Activated CD4-positive, CD25-positive, alpha-beta regulatory T cell treated with anti-CD3 and anti-CD28 coated beads, Interleukin-2, amount 50 U/mL, for 72 hours (primary cell): Measurements from ENCODE around the gene LRBA.

Experiments
- DNase-seq: peaks from one replicate; pipeline ENCODE4 v3.0.0; 2021

LRBA gene

DNA sequence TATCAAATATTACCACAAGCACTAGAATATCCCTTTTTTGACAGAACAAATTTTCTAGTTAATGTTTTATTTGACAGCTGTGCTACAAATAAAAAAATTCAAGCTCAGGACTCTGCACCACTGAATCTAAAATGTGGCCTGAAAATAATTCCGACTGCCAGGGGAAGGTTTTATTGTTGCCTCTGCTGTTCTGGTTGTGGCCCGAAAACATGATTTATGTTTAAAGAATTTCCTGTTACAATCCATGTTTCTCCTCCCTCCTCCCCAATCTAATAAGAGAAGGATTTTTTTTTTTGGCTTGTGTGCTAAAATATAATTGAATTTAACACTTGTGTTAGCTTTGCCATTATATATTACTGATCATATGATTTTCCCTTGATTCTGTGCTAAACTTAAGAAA, 709.1 kb downstream of the LRBA start:
- no peak for DNase-seq

DNA sequence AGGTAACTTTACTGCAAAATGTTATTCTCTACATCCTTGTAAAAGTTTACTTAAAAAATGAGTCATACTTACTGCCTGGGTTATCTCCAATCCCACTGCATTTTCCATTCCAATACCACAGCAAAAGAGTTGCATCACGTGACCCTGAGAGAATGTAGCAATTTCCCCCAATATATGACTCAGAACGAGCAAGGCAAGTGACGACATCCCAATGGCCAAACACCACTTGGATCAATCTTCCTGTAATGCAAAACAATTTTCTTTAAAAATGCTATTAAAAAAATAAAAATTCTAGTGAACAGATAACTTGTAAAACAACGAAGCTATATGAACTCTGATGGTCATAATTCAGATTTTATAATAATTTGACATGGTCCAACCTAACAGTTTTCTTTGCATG, 712.5 kb downstream of the LRBA start:
- no peak for DNase-seq

DNA sequence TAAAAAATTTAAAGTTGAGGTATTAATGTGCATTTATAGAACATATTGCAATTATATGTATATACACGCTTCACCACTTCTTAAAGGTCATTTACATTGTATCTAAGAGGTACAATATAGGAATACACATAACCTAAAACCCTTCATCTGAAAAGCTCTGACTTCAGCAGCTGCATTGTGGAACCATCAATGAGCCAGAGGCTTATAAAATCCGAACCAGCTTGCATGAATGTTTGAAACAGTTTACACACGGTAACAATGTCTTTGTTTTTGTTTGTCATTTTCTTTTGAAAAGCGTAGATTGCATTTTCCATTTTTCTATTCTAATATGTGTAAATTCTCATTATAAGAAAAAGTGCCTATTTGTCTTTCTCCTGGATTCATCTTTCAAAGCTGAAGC, 715.3 kb downstream of the LRBA start:
- DNase-seq = no peak

DNA sequence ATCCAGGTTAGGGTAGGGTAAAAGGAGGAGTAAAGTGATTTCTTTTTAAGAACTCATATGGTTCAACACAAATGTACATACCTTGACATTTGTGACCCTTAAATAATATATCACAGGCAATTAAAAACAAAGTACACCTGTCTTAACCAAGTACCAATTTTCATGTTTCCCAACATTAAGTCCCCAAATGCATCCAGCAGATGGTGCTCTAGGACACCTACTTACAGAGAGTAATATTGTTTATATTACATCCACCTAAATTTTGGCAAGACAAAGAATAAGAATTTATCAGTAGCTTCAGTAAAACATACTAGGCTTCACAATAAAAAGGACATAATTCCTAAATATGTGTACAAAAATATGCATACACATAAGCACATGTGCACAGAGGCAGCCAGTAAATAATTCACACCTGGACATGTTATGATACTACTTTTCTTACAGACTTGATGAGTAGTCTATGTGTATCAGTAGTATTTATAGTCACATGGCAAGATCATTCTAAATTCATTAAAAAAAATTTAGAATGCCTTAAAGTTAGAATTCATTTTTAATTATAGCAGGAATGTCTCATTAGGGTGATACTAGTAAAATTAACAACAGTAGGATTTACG, 717.1 kb downstream of the LRBA start:
- no peak for DNase-seq

DNA sequence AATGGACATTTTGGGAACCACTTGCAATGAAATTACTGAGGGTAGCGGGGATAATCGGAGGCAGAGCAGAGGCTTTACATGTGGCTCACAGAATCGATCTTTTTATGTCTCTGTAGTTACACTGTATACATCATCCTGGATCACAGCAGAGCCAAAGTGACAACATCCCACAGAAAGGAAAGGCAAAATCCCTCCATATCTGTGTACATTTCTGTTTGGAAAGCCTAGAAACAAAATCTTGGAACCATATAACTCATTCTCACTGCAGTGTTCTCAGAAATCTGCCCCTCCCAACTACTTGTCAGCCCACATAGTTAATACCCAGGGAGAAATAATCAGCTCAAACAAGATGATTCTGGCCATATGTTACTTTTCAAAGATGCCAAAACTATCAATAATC, 725.2 kb downstream of the LRBA start:
- no peak for DNase-seq

DNA sequence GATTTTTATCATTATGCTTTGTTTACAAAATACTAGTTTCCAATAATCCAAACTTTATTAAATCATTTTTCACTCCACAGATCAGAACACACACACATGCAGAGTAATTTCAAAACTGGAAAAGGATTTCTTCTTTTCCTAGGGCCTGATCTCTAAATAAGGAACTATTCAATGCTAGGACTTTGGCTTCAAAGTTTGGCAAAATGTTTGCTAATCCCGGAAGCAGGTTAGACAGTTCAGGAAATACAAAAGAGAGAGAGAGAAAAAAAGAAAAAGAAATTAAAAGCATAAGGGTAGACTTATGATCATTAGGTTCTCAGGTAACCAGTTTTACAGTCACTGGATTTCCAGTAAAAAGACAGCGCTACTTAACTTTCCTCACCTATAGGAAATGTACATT, 725.9 kb downstream of the LRBA start:
- DNase-seq = no peak

DNA sequence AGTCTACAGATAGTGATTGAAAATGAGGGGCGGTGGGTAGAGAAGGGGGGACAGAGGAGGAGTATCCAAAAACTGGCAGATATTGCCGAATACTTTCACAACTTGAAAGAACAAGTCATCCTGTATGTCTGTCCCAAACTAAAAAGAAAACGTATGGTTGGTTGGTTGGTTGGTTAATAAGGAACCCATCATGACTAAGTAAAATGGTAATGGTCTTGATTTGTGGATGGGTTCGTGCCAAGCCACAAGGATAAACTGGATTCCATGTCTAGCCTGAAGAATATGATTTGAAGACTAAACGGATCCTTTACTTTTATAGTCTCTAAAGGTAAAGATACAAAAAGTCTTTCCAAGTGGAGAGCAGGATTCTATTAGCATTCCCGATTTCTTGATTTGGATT, 728.4 kb downstream of the LRBA start:
- DNase-seq = no peak

DNA sequence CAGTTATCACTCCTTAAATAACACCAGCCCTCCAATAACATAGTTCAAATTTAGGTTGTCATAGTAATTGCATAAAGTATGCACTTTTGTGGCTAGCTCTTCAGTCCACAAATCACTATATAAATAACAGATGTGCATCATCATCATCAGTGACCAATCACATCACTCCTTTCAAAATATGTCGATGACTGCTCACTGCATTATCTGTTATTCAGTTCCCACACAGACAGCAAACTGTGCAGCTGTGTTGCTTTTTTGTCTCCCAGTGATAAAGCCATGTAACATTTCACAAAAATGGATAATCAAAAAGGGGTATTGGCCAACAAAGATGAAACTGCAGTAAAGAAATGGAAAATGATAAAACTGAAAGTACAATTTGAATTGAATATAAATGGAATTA, 731.4 kb downstream of the LRBA start:
- DNase-seq = no peak

DNA sequence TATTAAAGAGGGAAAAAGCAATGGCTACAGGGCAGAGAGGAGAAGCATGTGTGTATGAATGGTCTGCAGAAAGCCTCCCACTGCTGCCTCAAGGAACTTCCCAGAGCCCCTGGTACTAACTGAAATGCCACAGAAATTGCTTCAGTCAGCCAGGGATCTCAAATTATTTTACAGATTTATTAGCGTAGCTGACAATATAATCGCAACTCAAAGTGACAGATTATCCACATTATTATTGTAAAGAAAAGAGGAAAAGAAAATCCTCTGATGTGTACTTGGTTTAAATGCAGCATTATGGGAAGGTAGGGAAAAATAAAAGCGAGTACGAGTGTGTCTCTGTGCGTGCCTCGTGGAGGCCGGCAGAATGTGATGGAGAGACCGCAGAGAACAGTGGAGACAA, 734.1 kb downstream of the LRBA start:
- DNase-seq = no peak

DNA sequence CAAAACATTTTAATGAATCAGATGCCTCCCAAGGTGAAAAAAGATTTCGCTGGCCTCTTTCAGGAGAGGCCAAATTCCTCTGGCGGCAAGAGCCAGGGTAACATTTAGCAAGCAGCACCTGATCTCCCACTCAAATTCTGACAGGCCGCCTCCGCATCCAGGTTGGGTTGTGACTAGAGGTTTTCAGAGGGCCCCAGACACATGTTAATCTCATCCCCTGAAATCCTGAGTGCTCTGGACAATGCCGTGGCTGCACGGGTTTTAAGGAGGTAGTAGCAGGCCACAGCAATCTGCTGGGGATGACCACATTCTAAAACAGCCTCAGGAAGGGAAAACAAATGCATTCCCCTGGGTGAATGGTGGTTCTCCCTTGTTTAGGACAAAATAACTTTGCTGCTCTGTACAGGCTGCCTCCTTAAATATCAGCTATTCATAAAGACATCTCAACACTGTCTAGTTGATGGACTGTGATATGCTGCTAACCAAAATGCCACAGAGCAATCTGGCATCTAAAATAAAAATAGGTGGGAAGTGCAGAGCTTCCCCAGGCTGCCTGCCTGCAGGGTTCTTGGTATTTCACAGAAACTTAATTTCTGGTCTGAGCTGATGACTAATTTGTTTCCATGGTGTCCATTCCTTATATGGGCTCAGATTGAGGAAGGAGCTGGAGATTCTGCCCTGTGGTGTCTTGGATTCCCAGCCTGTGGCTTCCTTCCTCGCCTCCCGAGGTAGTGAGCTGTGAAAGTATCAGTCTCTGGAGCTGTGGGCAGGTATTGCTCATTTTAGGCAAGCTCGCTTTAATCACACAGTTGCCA, 734.8 kb downstream of the LRBA start:
- no peak for DNase-seq

DNA sequence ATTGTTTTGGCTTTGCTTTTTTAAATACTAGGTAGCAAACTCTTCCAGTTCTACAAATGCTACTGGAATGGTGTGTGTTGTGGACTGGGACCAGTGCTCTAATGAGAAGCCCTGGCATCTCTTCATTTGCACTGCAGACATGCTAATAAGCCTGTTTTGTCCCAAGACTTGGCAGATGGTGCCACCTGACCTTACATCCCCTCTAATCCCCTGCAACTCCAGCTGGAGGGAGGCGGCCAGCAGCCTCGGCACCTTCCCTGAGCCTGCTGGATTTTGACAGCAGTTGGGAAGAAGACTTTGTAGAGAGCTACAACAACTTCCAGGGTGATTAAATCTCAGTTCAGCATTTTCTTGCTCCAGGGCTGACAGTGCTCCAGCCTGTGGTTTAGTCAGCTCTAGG, 736.9 kb downstream of the LRBA start:
- no peak for DNase-seq

DNA sequence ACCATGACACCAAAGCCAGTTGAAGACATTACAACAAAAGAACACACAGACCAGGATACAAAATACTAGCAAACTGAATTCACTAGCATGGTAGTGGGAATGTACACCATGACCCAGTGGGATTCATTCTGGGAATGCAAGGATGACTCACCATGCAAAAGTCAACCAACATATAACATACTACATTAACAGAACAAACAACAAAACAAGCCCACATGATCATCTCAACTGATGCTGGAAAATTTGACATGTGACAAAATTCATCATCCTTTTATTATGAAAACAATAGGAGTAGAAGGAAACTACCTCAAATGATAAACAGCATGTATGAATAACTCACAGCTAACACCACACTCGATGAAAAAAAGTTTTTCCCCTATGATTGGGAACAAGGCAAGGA, 746.6 kb downstream of the LRBA start:
- no peak for DNase-seq

DNA sequence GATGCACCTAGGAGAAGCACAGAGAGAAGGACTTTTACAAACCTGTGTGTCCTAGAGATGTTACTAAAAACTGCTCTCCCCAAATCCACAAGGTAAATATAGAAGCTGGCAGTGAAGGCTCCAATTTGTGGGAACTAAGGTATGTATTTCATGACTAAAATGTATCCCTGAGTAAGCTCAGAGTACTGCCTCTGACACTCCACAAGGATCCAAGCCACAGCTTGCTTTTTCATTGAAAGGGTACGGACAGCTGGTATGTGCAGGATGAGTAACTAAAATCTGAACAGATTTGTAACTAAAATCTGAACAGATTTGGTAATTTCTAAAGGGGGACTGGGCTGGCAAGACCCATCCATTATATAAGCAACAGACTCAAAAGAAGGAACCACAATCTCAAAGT, 749.3 kb downstream of the LRBA start:
- DNase-seq = no peak

DNA sequence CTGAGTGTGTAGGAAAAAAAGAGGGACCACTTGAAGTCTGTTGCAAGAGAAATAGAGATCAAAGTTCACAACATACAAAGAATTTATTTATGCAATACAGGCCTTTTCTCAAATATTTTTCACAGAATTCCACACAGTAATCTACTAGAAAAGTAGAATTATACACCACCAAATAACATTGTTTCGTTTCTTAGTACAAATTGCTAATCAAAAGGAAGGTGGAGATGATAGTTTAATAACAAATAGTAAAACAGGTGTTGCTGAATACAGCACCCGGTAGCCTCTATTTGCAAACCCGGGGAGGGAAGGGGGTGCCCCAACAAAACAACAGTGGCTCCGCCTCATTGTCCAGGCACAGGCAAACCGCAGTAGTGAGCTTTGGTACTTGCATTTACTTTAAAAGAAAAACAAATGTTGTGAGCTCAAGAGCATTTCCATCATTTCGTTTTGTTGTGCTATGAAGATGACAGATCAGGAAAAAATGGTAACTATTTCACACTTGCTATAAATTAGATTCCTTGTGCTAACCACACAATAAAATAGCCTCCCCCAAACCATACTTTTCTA, 750.4 kb downstream of the LRBA start:
- no peak for DNase-seq

DNA sequence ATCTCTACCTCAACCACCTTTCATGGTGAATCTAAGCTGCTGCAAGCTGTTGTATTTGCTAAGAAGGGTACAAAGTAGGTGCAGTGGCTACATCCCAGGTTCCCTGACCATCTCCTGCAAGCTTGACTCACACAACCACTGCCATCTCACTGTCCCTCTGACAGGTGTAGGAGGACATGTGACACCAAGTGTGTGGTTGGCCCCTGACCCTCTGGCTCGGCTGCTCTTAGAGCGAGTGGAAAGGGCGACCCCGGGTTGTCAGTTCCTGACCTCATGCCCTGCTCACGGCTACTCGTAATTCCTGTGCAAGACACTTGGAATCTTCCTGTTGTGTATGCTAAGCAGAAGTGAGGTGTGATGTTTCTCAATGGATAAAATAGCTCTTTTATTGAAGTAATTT, 752.5 kb downstream of the LRBA start:
- no peak for DNase-seq

DNA sequence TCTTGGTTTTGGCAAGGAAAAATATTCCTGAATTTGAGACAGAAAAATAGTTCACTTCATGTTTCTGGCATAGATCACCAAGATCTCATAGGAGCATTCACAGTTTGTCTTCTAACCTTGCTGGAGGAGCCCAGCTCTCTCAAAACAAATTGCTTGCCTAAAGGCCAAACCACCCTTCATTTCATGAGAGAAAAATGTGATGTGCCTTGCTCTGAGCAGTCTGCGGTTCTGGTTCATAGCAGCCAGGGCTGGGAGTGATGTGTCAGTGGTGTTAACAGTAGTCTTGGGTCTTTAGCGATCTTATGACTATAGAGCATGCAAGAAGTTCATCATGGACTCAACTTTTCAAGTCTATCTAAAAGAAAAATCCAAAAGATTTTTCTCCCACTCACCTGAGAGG, 753.5 kb downstream of the LRBA start:
- no peak for DNase-seq

DNA sequence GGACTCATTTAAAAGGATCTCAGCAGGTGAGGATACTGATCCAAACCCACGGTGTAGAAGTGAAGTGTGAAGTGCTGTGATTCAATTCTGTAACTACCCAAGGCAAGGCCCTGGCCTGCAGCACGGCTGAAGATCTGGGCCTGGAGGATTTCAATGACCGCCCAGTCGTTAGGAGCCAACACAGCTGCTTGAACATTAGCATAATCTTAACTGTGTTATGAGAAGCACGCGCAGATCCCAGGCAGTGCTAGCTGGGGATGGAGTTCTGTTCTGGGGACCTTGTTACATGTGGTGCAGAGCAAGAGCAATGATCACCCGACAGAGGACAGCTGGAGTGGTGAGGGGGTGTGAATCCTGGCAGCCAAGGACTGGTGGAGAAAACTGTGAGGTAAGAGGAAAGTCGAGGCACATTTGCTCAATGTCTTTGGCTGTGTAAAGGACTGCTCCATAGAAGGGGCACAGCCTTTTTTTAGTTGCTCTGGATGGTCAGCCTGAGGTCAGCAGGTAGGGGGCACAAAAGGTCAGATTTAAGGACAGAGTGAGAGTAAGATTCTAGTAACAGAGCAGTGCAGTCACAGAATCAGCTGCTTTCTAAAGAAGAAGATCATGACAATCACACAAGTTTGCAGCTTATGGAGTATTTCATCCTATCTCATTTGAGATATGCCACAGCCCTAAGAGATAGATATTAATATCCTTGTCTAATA, 755.1 kb downstream of the LRBA start:
- DNase-seq = no peak

DNA sequence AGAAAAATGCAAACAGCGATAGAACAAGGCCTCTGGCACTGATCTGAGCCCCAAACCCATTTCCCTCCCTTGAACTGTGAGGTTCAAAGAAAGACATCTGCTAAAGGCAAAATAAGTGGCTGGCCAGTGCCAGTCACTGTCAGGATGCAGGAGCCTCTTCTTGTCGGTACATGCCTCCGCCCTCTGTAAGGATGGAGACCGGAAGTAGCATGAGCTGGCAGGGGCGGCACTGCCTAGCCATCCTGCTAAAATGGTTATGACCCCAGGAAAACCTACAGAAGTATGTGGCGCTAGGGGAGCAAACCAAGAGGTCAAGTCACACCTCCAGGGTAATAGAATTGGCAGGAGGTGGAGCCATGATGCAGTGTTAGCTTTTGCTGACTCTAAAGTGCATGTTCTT, 756.5 kb downstream of the LRBA start:
- DNase-seq = no peak

DNA sequence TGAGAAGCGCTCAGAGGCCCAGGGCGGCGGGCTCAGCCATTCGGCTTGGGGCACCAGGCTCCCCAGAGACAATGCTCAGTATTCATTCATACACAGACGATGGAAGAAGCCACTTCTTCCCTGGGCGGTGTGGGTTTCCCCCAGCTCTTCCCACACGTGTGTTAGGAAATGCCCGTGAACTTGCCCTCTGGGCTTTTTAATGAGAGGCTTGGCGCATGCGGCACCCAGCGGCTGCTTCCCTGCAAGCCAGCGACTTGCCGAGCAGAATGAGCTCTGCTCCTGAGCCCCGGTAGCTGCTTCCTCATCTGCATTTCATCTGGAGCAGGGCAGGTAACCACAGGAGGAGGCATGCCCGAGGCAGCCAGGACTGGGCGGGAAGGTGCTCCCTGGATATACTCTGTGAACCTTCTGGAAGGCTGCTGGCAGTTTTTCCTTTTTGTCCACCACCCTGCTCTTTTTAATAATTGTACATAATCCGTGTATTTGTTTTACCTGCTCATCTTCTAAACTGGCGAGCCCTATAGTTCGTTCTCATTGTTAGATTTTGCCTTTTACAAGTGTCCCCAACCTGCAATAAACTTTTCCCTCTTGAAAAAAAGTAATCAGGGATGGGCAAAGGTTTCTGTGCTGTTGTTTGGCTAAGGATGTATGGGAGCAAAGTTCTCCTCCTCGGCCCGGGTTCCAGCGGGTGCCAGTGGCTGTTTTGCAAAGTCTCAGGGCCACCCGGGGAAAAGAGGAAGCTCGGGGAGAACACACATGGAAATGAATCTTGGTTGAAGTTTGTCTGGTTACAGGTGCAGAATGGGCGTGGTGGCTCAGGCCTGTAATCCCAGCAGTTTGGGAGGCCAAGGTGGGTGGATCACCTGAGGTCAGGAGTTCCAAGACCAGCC, 758.0 kb downstream of the LRBA start:
- no peak for DNase-seq

DNA sequence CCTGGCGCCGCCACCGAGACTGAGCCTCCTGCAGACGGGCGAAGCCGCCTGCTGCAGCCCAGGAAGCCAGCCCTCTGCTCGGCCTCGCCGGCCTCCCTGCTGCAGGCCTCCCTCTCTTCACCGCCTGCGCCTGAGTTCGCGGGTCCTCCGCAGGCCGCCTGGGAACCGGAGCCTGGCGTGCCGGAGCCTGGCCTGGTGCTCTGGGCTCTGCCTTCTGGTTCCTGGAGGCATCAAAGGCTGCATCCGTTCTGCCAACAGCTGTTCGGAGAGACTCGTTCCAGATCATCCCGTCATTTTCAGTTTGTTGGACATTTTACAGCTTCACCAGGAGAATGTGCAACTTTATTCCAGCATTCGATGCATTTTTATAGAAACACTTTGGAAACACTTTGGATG, 758.9 kb downstream of the LRBA start:
- no peak for DNase-seq

DNA sequence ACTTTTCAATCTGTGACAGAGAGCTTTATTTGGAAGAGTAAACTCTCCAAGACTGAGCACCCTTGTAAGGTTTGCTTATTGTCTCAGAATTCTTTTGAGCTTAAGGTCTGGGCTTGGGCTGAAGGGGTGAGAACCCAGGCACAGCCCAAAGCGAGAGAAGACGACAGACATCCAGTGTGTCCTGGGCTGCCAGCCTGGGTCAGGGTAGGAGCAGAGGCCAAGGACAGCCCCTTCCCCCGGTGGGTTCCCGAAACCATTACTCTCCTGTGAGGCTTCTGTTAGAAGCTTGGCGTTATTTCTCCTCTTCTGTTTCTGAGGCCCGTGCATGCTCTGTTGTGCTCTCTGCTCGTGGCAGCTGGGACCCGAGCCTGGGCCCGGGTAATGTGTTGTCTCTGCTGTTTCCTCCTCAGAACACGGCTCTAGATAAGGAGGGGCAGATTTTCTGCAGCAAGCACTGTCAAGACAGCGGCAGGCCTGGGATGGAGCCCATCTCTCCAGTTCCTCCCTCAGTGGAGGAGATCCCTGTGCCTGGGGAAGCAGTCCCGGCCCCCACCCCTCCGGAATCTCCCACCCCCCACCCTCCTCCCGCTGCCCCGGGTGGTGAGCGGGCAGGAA, 759.4 kb downstream of the LRBA start:
- DNase-seq = no peak

DNA sequence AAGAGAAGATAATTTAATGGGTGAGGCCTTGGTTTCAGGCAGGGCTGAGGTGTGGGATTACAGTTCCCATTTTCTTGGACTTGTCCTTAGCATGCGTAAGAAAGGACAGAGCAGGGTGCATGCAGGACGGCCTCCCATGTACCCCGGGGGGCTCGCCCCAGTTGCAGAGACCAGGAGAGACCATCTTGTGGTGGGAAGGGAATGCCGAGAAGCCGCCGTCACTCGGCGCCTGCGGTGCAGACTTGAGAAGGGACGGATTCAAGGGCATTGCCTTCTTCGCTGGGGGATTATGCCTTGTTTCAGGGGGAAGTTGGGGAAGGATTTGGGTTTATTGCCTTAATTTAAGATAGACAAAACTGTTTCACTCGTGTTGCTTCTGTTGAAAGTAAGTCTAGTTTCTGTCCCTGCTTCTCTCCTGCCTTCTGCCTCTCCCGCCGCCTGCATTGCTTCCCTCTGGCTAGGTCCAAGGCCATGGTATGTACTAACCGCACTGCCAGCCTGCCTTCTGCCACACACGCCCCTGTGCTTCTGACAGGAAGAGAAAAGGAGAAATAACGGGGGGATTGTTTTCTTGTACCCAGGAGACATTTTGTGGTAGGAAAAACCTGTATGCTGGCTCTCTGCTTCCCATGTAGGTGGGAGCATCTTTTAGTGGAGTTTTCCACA, 761.0 kb downstream of the LRBA start:
- no peak for DNase-seq
